Transverse colon (tissue), 4 donors: ENCODE data around the gene DRG2.

Source experiments
- POLR2A ChIP-seq: fragments of 450-650 bp; IDR thresholded peaks from one replicate; pipeline ENCODE4 v1.6.1; 2016; ENCODE audit warnings: antibody characterized with exemption, mild to moderate bottlenecking, moderate library complexity
- POLR2AphosphoS5 ChIP-seq, 3 donors: sonication (generic); formaldehyde crosslinking; IDR thresholded peaks; one replicate each; pipeline ENCODE4 v1.6.1; 2016; ENCODE audit warnings: antibody characterized with exemption in 3 of 3
- TF ChIP-seq, protein P1 (sequence below), 5 experiments: fragments of 200-600 bp in 3 of 5; fragments of 450-650 bp in 2 of 5; sonication (generic) in 3 of 5; IDR thresholded peaks; 1 replicate in 2 of 5; 2 replicates in 3 of 5; pipeline ENCODE4 v1.5.1; 2016 to 2017; ENCODE audit warnings: antibody characterized with exemption in 5 of 5, inconsistent platforms in 3 of 5, mild to moderate bottlenecking in 2 of 5, moderate library complexity in 1 of 5

DNA sequence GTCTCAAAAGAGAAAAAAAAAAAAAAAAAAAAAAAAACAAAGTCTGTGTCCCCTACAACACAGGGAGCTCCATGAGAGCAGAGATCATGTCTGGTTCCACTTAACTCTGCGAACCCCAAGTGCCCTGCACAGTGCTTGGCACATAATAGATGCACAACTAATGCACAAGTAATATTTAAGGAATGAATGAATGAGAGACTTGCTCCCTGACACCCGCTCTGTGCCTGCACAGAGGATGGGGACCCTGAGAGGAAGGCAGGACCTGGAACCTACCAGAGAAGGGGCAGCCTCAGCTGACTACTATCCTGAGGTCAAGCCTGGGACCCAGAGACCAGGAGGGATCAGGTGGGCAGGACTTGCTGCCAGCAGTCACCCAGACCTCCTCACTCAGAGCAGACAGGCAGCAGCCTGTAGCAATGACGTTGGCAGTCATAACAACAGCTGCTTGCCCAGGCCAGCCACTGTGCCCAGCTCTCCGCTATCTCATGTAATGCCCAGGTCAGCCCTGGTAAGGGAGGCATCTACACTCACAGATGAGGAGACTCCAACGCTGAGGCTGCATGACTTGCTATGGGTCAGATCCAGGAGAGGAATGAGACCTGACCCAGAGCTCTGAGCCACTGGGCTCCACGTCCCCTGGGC lies 23.7 kb downstream of the DRG2 start:
- TF ChIP-seq, protein P1, sequence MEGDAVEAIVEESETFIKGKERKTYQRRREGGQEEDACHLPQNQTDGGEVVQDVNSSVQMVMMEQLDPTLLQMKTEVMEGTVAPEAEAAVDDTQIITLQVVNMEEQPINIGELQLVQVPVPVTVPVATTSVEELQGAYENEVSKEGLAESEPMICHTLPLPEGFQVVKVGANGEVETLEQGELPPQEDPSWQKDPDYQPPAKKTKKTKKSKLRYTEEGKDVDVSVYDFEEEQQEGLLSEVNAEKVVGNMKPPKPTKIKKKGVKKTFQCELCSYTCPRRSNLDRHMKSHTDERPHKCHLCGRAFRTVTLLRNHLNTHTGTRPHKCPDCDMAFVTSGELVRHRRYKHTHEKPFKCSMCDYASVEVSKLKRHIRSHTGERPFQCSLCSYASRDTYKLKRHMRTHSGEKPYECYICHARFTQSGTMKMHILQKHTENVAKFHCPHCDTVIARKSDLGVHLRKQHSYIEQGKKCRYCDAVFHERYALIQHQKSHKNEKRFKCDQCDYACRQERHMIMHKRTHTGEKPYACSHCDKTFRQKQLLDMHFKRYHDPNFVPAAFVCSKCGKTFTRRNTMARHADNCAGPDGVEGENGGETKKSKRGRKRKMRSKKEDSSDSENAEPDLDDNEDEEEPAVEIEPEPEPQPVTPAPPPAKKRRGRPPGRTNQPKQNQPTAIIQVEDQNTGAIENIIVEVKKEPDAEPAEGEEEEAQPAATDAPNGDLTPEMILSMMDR (IDR thresholded peaks at IDR 0.05): no peak
- no peak for TF ChIP-seq POLR2AphosphoS5 (IDR thresholded peaks at IDR 0.05)
- TF ChIP-seq POLR2A: no peak
